WI38 (cell line): Measurements from ENCODE around the gene CDK2AP2.
"Not testable (repeated sequence)": the region's sequence is repeated elsewhere in the genome, so short reads cannot be mapped to it uniquely, and the experiment has no call there.

Experiments used
- H3K4me3 ChIP-seq: 2 replicates; pipeline ENCODE4 v1.5.1; 2011; ENCODE audit warnings: low read depth, mild to moderate bottlenecking, control low read depth, low read length
- TF ChIP-seq, protein P1 (sequence below): IDR thresholded peaks from 2 replicates; pipeline ENCODE4 v1.5.1; 2012; ENCODE audit warnings: low read depth, mild to moderate bottlenecking, control low read depth, low read length

Gene CDK2AP2

DNA sequence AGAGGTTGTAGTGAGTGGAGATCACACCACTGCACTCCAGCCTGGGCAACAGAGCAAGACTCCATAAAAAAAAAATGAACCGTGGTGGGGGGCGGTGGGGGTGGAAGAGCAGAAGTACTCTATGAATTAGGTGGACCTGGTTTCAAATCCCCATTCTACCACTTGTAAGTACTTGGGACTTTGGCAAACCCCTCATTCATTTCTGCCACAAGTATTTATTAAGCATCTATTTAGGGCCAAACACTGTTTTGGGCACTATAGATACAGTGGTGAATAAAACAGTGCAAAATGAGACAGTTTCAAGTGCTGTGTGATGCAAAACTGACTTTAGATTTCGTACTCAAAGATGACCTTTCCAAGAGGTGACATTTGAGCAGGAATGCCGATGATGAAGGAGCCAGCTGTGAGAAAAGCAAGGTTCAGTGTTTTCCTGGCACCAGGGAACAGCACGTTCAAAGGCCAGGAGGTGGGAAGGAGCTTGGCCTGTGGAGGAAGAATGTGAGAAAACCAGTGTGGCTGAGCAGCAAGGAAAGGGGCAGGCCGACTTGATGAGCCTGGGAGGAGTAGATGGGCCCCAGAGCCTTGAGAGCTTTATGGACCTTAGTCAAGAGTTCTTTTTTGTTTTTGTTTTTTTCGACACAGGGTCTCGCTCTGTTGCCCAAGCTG lies 37.5 kb downstream of the CDK2AP2 start:
- TF ChIP-seq, protein P1, sequence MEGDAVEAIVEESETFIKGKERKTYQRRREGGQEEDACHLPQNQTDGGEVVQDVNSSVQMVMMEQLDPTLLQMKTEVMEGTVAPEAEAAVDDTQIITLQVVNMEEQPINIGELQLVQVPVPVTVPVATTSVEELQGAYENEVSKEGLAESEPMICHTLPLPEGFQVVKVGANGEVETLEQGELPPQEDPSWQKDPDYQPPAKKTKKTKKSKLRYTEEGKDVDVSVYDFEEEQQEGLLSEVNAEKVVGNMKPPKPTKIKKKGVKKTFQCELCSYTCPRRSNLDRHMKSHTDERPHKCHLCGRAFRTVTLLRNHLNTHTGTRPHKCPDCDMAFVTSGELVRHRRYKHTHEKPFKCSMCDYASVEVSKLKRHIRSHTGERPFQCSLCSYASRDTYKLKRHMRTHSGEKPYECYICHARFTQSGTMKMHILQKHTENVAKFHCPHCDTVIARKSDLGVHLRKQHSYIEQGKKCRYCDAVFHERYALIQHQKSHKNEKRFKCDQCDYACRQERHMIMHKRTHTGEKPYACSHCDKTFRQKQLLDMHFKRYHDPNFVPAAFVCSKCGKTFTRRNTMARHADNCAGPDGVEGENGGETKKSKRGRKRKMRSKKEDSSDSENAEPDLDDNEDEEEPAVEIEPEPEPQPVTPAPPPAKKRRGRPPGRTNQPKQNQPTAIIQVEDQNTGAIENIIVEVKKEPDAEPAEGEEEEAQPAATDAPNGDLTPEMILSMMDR, result no peak
- no peak overlapping the region for H3K4me3 ChIP-seq

DNA sequence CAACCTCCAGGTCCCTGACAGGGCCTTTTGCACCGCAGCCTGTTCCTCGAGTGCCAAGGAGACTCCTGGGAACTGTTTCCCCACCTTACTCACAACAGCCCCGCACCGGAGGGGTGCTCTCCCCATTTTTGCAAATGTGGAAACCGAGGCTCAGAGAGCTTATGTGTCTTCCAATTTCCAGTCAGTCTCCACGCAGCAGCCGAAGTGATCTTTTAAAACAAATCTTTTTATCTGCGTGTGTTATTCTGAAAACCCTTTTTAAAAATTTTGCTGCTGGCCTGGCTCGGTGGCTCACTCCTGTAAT lies 38.5 kb downstream of the CDK2AP2 start:
- peak overlapping the region; percentile 56 for H3K4me3 ChIP-seq
- TF ChIP-seq, protein P1, result no peak

DNA sequence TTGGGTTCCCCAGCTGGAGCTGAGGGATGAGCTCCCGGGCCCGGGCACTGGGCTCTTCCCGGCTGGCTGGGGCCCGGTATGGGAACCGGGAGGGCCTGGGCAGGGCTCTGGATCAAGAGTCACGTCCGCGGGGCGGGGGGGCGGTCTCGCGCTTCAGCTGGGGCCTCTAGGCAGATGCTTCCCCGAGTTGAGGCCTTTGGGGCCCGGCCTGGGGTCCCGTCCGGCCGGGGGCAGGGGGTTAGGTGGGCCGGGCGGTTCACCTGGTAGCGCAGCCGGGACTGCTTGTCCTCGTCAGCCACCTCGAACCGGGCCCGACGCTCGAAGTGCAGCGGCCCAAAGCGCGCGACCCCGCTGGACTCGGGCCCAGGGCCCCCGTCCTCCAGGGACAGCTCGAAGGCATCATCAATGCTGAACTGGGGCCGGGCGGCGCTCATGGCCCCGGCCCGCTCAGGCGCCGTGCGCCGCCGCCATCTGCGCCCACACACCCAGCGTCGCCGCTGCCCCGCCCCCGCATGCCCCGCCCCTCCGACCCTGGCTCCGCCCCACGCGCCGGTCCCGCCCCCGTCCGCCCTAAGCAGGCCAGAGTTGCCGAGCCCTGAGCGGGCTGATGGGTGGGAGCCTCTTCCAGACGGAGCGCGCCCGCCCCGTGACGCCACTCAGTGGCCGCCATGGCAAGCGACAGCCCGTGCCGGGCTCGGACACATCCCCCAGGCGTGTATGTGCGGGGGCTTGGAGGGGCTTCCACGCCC lies 39.0 kb downstream of the CDK2AP2 start, which contains the start of gene TMEM134:
TMEM134 (minus strand) TSS at position 493 of the 749 bp plus-strand sequence; CDS start at position 434, 59 bp downstream.
- TF ChIP-seq, protein P1, result 0 out of 2 replicates have a peak, but pooled peaks have one; percentile 4
- H3K4me3 ChIP-seq, result peak within 1 kb of the TSS; percentile 81

DNA sequence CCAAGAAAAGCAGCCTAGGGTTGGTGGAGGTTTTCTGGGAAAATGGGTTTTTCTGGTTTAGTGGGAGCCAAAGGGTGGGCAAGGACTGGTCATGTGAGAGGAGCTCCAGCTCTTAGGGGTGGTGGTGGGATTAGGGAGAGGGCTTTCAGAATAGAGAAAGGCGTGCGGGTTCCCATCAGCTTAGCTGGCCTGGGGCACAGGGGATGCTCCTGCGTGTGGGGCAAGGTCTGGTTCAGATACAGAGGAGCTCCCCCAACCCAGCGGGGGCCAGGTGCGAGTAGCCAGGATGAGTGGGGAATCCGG lies 39.6 kb downstream of the CDK2AP2 start:
- peak overlapping the region; percentile 81 for H3K4me3 ChIP-seq
- TF ChIP-seq, protein P1, result no peak

DNA sequence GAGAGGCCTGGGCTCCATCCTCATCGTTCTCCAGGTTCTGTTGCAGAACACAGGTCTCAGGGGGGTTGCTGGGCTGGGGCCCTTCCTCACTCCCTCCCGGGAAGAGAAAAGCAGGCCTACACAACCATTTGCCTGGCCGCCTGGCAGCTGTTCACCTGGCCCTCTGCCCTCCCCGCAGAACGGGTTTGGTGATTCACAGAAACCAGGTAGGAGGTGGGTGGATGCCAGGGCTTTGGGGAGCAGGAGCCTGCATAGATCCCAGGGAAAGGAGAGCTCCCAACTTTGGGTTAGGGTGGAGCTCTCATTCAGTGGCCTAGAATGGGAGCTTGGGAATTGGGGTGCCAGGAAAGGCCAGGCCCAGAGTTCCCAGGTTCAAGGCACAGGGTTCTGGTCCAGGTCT lies 39.9 kb downstream of the CDK2AP2 start:
- H3K4me3 ChIP-seq, result peak overlapping the region; percentile 81
- TF ChIP-seq, protein P1, result no peak

DNA sequence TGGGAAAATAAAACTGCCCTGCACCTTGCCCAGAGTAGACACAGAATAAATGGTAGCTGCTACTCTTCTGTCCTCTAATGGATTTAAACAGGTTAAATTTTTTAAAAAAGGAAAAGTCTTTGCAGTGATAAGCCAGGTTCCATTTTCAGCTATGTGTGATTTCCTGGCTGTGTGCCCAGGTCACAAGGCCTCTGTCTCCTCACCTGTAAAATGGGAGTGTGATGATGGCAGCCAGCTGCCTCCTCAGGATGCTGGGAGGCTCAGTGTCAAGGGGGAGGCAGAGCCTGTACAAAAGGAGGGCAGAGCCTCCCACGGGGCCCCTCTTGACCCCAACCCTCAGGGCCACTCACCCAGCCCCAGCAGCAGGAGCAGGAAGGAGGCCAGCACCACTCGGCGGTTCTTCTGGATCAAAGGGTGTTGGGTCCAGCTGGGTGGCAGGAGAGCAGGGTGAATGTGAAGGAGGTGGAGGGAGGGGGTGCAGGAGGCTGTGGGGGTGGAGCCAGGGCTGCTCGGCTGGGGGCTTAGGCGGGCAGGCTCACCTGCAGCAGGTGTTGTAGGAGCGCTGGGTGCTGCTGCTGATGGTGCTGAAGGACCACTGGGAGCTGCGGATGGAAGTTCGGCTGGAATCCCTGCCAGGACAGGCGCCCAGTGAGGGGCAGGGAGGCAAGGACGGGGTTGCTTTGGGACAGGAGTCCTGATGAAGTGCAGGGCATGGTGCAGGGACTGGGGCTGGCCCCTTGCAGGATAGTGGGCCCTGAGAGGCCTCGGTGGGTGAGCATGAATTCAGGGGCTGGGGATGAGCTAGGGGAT lies 40.8 kb downstream of the CDK2AP2 start:
- no peak overlapping the region for H3K4me3 ChIP-seq
- TF ChIP-seq, protein P1, result no peak

DNA sequence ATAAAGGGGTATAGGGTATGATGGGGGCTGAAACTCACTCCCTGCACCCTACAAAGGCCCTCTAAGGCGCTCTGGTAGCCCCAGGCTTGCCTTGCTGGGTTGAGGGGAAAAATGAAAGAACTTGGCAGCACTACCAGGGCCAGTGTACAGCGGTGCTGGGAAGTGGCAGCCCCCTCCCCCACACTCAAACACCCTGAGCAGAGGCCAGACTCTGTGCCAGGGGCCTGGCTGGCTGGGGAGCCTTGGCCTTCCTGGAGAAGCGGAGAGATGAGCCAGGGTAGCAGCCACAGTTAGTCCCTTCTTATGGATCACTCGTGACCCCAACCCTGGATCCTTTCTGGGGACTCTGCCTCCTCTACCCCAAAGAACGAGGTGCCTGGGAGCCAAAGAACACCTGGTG lies 41.6 kb downstream of the CDK2AP2 start:
- TF ChIP-seq, protein P1, result no peak
- H3K4me3 ChIP-seq, result no peak overlapping the region

DNA sequence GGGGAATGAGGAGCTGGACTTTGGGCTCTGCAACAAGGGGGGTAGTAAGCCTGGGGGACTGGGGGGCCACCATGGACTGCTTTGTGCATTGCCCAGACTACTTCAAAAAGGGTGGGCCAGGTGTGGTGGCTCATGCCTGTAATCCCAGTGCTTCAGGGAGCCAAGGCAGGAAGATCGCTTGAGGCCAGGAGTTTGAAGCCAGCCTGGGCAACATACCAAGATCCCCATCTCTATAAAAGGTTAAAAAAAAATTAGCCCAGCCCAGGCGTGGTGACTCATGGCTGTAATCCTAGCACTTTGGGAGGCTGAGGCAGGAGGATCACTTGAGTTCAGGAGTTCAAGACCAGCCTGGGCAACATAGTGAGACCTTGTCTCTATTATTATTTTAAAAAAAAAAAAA lies 42.4 kb downstream of the CDK2AP2 start:
- H3K4me3 ChIP-seq, result not testable (repeated sequence)
